Measurements from ENCODE around the gene ISCU.

ISCU gene

DNA sequence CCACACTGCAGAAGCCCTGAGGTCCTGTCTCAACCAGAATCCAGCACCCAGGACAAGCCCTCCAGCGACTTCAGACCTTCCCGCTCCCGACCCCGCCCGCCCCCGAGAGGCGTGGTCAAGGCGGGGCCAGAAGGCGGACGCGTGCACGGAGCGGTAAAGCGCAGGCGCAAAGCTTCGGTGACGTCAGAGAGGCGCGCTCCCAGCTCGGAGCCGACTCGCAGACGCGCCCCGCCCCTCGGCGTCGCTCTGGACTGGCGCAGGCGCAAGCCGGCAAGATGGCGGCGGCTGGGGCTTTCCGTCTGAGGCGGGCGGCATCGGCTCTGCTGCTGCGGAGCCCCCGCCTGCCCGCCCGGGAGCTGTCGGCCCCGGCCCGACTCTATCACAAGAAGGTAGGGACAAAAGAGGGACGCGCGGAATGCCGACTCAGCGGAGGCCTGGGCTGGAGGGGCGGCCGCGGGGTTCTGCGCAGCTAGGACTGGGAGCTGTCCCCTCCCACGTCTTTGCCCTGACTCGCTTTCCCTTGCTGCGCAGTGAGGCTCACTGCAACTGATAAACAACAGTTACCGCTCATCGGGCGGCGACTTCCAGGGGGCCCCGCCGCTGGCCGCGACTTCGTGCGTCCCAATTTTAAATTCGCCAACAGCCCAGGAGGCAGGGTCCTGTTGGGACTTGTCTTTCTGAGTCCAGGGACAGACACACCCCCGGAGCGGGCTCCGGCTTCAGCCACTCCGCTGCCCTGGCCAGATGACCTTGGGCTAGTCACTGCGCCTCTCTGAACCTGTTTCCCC lies at the start of gene ISCU:
Gene ISCU (plus strand): TSS at position 249 of the 788 bp plus-strand sequence. CDS start 27 bp downstream, at position 276.
- no peaks in the 10 kb centered on the region for H3K27me3 Mint-ChIP-seq
- peaks cover 42% of the 10 kb centered on the region for H3K4me1 Mint-ChIP-seq
- peaks cover 52% of the 10 kb centered on the region for H3K36me3 Mint-ChIP-seq (ENCODE audit: insufficient read depth)
- ATAC-seq (replicated peaks; ENCODE audit: extremely low read depth, poor library complexity, severe bottlenecking) (peak; percentile 54), DNase-seq (ENCODE audit: low spot score in 2 of 2) (peak; percentile 98 to 100)
- H3K27ac Mint-ChIP-seq (ENCODE audit: low read depth) = peak within 1 kb of the TSS; percentile 99
- peak within 1 kb of the TSS; percentile 99 for H3K4me3 Mint-ChIP-seq
- no peaks in the 10 kb centered on the region for H3K9me3 Mint-ChIP-seq

DNA sequence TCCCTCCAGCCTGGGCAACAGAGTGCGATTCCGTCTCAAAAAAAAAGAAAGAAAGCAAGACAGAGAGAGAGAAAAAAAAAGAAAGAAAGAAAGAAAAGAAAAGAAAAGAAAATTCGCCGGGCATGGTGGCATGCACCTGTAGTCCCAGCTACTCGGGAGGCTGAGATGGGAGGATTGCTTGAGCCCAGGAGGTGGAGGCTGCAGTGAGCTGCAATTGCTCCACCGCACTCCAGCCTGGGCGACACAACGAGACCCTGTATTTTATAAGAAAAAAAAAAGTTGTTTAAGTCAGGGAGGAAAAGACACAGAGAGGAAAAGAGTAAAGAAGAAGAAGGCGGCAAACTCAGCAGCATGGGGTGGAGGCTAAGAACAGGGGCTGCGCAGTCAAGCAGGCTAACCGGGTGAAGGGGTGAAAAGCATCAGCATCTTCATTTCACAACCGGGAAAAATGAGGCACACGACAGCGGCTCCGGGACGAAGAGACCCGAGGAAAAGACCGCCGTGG lies 47.9 kb upstream of the ISCU start:
- Mint-ChIP-seq H3K36me3 (ENCODE audit: insufficient read depth) (peaks cover 17% of the 10 kb centered on the region), H3K27me3 (no peaks in the 10 kb centered on the region), H3K9me3 (no peaks in the 10 kb centered on the region), H3K27ac (ENCODE audit: low read depth) (peak overlapping the region; percentile 93), H3K4me3 (peak overlapping the region; percentile 91), H3K4me1 (peaks cover 46% of the 10 kb centered on the region)
- no peak for DNase-seq (ENCODE audit: low spot score in 2 of 2)
- peak; percentile 42 for ATAC-seq (replicated peaks; ENCODE audit: extremely low read depth, poor library complexity, severe bottlenecking)

DNA sequence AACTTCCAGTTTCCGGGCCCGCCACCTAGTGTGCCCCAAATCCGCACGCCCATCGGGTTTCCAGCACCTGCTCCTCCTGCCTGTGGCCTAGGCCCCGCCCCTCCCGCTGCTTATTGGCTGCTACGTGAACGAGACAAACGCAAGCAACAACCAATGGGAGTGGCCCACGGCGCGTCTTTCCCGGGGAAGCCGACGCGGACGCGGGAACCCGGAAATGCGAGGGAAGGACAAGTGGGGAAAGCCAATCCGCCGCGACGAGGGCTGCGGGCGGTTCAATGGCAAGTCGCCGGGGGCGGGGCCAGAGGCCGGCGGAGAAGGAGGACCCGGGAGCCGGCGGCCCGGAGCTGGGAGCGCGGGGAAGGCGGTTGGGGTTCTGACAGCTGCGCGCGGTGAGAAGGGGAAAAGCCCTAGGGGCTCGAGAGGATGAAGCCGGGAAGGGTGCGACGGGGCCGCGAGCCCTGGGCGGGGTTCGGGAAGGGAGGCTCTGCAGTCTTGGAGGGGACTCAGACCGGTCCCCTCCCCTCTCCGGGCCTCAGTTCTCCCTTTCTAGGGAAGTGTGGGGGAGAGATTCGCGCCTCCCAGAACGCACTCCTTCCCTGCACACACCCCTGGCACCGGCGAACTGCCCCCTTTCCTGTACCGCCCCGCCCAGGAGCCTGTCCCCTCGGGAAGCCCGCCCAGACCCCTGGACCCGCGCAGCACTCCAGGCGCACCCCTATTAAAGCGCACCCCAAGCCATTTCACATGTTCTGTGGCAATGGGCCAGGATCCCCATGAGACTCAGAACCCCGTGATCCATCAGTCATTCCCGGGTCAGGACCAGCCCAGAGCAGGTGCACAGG lies 47.2 kb upstream of the ISCU start, which contains the start of gene FICD:
Gene FICD (plus strand): TSS at position 305 of the 842 bp plus-strand sequence. CDS start 1,696 bp downstream, outside the sequence.
- no peaks in the 10 kb centered on the region for H3K9me3 Mint-ChIP-seq
- peak within 1 kb of the TSS; percentile 93 for H3K27ac Mint-ChIP-seq (ENCODE audit: low read depth)
- ATAC-seq (replicated peaks; ENCODE audit: extremely low read depth, poor library complexity, severe bottlenecking) (peak; percentile 94), DNase-seq (ENCODE audit: low spot score in 2 of 2) (peak; percentile 95 to 96)
- peaks cover 46% of the 10 kb centered on the region for H3K4me1 Mint-ChIP-seq
- H3K36me3 Mint-ChIP-seq (ENCODE audit: insufficient read depth) = peaks cover 22% of the 10 kb centered on the region
- H3K27me3 Mint-ChIP-seq = no peaks in the 10 kb centered on the region
- H3K4me3 Mint-ChIP-seq = peak within 1 kb of the TSS; percentile 91

DNA sequence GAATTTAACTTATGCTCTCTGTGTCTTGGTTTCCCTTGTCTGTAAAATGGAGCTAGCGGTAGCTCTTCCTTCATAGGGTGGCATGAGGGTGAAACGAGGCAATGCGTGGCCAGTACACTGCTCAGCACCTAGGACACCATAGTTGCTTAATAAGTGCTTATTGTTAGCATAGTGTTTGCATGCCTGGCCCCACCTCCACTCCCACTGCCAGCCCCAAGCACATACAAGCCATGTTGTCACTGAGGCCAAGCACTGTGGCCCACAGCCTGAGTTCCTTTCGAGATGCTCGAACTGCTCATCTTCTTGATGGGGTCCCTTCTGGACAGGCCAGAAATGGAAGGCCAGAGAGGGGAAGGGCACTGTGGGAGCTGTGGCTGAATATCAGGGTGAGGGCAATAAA lies 46.5 kb upstream of the ISCU start:
- H3K36me3 Mint-ChIP-seq (ENCODE audit: insufficient read depth) = peaks cover 26% of the 10 kb centered on the region

DNA sequence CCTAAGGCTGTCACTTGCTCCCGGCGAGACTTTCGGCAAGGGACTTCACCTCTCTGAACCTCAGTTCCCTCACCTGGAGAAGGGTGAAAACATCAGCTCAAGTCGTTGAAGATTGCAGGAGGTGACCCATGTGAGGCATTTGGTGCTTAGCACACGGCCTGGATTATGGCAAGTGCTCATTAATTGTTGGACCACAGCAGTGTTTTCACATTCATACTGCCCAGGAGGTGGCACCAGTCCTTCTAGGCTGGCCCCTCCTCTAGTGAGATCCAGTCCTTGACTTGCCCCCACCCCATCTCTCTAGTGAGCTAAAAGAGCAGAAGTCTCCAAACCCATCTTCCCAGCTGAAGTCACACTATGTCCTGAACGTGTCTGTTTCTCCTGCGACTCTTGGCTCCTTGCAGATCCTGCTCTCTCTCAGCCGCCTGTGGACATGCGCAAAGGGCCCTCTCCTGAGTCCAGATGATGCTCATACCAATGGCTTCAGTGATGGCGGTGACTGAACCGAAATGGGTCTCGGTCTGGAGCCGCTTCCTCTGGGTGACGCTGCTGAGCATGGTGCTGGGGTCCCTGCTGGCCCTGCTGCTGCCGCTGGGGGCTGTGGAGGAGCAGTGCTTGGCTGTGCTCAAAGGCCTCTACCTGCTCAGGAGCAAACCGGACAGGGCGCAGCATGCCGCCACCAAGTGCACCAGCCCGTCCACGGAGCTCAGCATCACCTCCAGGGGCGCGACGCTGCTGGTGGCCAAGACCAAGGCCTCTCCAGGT lies 45.7 kb upstream of the ISCU start:
- peaks cover 40% of the 10 kb centered on the region for H3K4me1 Mint-ChIP-seq
- H3K27ac Mint-ChIP-seq (ENCODE audit: low read depth) = peak overlapping the region; percentile 65
- H3K36me3 Mint-ChIP-seq (ENCODE audit: insufficient read depth) = peaks cover 33% of the 10 kb centered on the region
- ATAC-seq (replicated peaks; ENCODE audit: extremely low read depth, poor library complexity, severe bottlenecking) (no peak), DNase-seq (ENCODE audit: low spot score in 2 of 2) (no peak)
- H3K4me3 Mint-ChIP-seq = peak overlapping the region; percentile 91
- no peaks in the 10 kb centered on the region for H3K9me3 Mint-ChIP-seq
- H3K27me3 Mint-ChIP-seq = no peaks in the 10 kb centered on the region

More for the DNA sequence above, 46.5 kb upstream of the ISCU start:
- Mint-ChIP-seq H3K9me3 (no peaks in the 10 kb centered on the region), H3K4me1 (peaks cover 46% of the 10 kb centered on the region), H3K27me3 (no peaks in the 10 kb centered on the region), H3K4me3 (peak overlapping the region; percentile 91), H3K27ac (ENCODE audit: low read depth) (peak overlapping the region; percentile 93)
- ATAC-seq (replicated peaks; ENCODE audit: extremely low read depth, poor library complexity, severe bottlenecking) (no peak), DNase-seq (ENCODE audit: low spot score in 2 of 2) (no peak)

DNA sequence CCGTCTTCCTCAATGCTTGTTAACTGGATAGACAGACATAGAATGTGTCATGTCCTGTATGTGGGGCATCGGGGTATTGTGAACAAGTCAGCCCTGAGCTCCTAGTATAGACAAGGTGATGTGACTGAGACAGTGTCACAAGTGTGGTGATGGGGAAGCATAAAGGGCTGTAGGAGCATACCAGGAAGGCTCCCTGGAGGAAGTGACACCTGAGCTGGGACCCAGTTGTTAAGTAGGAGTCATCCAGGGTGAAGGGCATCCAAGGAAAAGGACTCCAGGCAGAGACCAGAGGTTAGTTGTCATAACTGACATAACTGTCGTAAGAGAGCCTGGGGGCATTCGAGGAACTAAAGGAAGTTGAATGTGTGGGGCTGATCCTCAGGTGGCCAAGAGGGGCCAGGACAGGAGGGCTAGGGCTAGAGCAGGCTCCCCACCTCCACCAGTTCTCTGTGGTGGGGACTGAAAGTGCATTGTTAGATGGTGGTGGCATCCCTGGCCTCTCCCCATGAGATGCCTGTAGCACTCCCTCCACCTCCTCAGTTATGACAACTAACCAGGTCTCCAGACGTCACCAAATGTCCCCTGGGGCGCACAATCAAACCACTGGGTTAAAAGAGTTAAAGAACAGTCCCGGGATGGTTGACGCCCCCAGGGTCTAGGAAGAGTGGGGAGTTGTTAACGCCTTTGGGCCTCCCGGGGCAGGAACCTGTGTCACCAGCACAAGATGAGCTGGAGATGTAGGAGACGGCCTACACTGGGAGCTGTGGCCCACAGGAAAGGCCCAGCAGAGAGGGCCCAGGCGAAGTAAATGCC lies 44.9 kb upstream of the ISCU start:
- DNase-seq (ENCODE audit: low spot score in 2 of 2) (no peak), ATAC-seq (replicated peaks; ENCODE audit: extremely low read depth, poor library complexity, severe bottlenecking) (no peak)
- Mint-ChIP-seq H3K9me3 (no peaks in the 10 kb centered on the region), H3K27ac (ENCODE audit: low read depth) (peak overlapping the region; percentile 65), H3K4me1 (peaks cover 34% of the 10 kb centered on the region), H3K36me3 (ENCODE audit: insufficient read depth) (peaks cover 41% of the 10 kb centered on the region), H3K27me3 (no peaks in the 10 kb centered on the region), H3K4me3 (no peak overlapping the region)

DNA sequence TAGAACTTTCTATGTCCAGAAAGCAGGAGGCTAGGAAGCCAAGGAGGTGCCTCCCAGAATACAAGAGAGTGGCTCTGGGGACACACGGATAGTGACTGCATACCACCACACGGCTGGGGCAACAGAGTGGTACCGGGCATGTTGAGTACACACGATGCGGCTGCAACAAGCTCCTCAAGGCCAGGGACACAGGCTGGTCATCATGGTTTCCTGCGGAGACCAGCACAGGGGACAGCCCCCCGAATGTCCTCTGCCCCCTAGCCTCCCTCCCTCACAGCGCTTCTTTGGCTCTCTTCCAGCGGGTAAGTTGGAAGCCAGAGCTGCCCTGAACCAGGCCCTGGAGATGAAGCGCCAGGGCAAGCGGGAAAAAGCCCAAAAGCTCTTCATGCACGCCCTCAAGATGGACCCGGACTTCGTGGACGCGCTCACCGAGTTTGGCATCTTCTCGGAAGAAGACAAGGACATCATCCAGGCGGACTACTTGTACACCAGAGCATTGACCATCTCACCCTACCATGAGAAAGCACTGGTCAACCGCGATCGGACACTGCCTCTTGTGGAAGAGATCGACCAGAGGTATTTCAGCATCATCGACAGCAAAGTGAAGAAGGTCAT lies 44.2 kb upstream of the ISCU start:
- no peak for ATAC-seq (replicated peaks; ENCODE audit: extremely low read depth, poor library complexity, severe bottlenecking)

DNA sequence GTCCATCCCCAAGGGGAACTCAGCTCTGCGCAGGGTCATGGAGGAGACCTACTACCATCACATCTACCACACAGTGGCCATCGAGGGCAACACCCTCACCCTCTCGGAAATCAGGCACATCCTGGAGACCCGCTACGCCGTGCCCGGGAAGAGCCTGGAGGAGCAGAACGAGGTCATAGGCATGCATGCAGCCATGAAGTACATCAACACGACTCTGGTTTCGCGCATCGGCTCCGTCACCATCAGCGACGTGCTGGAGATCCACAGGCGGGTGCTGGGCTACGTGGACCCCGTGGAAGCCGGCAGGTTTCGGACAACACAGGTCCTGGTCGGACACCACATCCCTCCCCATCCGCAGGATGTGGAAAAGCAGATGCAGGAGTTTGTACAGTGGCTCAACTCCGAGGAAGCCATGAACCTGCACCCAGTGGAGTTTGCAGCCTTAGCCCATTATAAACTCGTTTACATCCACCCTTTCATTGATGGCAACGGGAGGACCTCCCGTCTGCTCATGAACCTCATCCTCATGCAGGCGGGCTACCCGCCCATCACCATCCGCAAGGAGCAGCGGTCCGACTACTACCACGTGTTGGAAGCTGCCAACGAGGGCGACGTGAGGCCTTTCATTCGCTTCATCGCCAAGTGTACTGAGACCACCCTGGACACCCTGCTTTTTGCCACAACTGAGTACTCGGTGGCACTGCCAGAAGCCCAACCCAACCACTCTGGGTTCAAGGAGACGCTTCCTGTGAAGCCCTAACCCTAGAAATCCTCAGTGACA lies 43.5 kb upstream of the ISCU start:
- Mint-ChIP-seq H3K27ac (ENCODE audit: low read depth) (no peak overlapping the region), H3K36me3 (ENCODE audit: insufficient read depth) (peaks cover 51% of the 10 kb centered on the region), H3K4me1 (peaks cover 34% of the 10 kb centered on the region), H3K9me3 (no peaks in the 10 kb centered on the region), H3K27me3 (no peaks in the 10 kb centered on the region), H3K4me3 (no peak overlapping the region)
- no peak for DNase-seq (ENCODE audit: low spot score in 2 of 2)
- no peak for ATAC-seq (replicated peaks; ENCODE audit: extremely low read depth, poor library complexity, severe bottlenecking)

More for the DNA sequence above, 44.2 kb upstream of the ISCU start:
- H3K27me3 Mint-ChIP-seq = no peaks in the 10 kb centered on the region
- no peak for DNase-seq (ENCODE audit: low spot score in 2 of 2)
- H3K4me1 Mint-ChIP-seq = peaks cover 34% of the 10 kb centered on the region
- no peak overlapping the region for H3K4me3 Mint-ChIP-seq
- no peaks in the 10 kb centered on the region for H3K9me3 Mint-ChIP-seq
- peak overlapping the region; percentile 65 for H3K27ac Mint-ChIP-seq (ENCODE audit: low read depth)
- H3K36me3 Mint-ChIP-seq (ENCODE audit: insufficient read depth) = peaks cover 46% of the 10 kb centered on the region

DNA sequence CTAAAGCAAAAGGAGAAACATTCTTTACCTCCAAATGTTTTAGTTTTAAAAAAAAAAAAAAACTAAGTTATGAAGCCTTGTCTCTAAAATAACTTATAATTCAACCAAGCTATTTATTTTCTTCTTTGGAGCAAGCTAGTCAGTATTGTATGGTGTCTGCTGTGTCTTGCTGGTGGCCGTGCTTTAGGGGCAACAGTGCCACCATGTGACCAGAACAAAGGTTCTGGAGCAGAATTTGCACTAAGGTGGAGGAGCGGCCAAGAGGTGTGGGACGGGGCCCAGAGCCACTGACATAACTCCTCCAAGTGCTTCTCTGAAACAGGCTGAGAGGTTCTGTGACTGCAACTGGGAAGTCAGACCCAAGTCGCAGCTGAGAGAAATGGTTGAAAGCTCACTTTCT lies 42.8 kb upstream of the ISCU start:
- peaks cover 28% of the 10 kb centered on the region for H3K4me1 Mint-ChIP-seq
- ATAC-seq (replicated peaks; ENCODE audit: extremely low read depth, poor library complexity, severe bottlenecking) (no peak), DNase-seq (ENCODE audit: low spot score in 2 of 2) (no peak)
- H3K27me3 Mint-ChIP-seq = no peaks in the 10 kb centered on the region
- no peak overlapping the region for H3K4me3 Mint-ChIP-seq
- H3K36me3 Mint-ChIP-seq (ENCODE audit: insufficient read depth) = peaks cover 55% of the 10 kb centered on the region
- H3K9me3 Mint-ChIP-seq = no peaks in the 10 kb centered on the region
- no peak overlapping the region for H3K27ac Mint-ChIP-seq (ENCODE audit: low read depth)

DNA sequence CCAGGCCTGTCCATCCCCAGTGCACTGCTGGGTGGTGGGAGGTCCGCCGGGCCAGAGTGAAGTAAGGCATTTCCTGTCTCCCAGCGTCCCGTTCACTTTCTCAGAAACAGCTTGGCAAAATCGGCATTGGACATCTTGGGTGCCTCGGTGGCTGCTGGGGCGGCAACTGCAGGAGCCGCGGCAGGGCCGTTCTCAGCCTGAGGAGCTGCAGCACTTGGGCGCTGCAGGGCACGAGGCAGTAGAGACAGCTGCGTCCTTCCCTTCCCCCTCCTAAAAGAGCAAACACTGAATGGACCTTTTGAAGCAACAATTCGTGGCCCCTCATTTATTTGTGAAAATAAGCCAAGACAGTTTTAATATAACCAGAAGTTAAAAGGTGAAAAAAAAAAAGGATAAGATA lies 39.0 kb upstream of the ISCU start:
- Mint-ChIP-seq H3K4me3 (no peak overlapping the region), H3K27me3 (no peaks in the 10 kb centered on the region), H3K9me3 (no peaks in the 10 kb centered on the region), H3K4me1 (peaks cover 12% of the 10 kb centered on the region), H3K27ac (ENCODE audit: low read depth) (no peak overlapping the region), H3K36me3 (ENCODE audit: insufficient read depth) (peaks cover 77% of the 10 kb centered on the region)
- DNase-seq (ENCODE audit: low spot score in 2 of 2) (no peak), ATAC-seq (replicated peaks; ENCODE audit: extremely low read depth, poor library complexity, severe bottlenecking) (no peak)

DNA sequence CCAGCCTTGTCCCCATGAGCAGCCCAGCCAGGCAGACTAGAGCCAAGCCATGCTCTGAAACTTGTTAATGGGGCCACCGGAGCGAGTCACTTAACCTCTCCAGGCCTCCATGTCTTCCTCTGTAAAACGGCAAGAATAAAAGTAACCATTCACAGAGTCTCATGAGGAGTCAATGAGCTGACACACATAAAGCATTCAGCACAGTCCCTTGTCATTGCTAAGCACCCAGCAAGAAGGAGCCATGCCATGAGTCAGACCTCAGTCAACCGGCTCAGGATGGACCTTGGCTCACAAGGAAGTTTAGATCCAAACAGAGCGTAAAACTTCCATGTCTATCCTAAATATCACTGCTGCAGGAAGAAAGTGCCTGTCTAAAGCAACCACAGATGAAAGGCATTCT lies 36.7 kb upstream of the ISCU start:
- Mint-ChIP-seq H3K4me3 (no peak overlapping the region), H3K36me3 (ENCODE audit: insufficient read depth) (peaks cover 79% of the 10 kb centered on the region), H3K27ac (ENCODE audit: low read depth) (no peak overlapping the region), H3K9me3 (no peaks in the 10 kb centered on the region), H3K4me1 (peaks cover 23% of the 10 kb centered on the region), H3K27me3 (no peaks in the 10 kb centered on the region)
- no peak for ATAC-seq (replicated peaks; ENCODE audit: extremely low read depth, poor library complexity, severe bottlenecking)
- no peak for DNase-seq (ENCODE audit: low spot score in 2 of 2)
